Fibroblast of skin of left biceps (primary cell): Measurements from ENCODE around the gene B3GALNT2.

Experiments used
- DNase-seq, 2 experiments: peaks; one replicate each; pipeline ENCODE4 v3.0.0-alpha.2; 2013; ENCODE audit warnings: low read depth in 2 of 2

Gene B3GALNT2

DNA sequence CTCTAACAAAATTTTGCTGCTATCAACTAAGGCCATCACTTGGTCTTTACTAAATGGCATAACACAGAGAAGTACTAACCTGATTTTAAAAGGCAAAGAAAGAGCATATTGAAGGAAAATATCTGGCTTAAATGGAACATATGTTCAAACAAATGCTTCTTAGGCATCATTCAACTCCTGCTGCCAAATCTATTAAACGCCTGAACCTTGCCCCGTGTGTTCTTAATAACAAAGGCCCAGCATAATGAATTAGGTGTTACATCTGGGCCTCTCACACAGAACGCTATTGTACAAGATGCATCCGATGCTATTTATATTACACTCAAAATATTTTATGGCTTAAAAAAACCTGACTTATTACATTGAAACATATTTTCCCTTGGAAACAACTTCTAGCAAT, 48.4 kb downstream of the B3GALNT2 start:
- no peak for DNase-seq

DNA sequence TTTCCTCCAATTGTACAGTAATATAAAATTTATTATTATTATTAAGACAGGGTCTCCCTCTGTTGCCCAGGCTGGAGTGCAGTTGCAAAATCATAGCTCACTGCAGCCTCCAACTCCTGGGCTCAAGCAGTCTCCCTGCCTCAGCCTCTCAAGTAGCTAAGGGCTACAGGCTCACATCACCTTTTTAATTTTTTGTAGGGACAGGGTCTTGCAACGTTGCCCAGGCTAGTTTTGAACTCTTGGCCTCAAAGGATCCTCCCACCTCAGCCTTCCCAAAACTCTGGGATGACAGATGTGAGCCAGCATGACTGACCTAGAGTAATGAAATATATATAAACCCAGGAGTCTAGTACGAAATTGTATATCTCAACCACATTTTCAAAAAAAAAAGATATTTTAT, 49.2 kb downstream of the B3GALNT2 start:
- DNase-seq, result no peak

DNA sequence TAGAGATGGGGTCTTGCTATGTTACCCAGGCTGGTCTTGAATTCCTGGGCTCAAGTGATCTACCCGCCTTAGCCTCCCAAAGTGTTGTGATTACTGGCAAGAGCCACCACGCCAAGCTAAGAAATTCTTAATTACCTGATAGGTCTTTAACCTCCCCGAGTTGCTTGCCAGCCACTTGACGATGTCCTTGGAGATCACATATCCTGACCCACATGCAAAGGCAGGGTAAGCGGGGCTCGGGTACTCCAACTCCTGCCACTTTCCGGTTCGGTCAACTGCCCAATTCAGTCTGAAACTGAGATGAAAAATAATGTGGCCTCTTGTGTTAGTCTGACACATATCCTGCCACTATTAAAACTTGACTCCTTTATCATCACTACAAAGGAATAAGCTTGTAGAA, 50.2 kb downstream of the B3GALNT2 start:
- DNase-seq, result no peak

DNA sequence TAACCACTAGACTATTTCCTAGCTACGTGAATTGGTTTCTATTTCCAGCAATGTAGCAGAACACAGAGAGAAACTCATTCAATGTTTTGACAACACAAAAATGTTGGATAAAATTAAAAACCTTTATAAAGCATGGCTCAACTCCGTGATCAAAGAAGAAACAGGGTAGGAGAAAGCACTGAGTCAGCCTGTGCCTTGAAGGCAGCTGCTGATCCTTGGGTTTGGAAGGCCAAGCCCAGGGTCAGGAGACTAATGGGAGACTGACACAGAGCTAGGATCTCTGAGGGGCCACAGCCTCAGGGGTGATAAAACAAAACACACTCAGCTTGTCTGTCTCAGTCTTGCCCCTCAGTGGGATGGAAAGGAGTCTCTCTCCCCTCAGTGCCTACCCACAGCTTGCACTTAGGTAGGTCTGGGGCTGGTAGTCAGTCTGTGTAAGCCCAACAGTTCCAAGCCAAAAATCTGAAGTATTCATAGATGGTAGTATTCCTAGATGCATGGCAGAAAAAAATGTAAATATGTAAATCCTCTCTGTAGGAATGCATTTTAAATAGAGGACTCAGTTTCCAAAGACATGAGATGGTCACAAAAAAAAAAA, 53.3 kb downstream of the B3GALNT2 start:
- DNase-seq, result no peak

DNA sequence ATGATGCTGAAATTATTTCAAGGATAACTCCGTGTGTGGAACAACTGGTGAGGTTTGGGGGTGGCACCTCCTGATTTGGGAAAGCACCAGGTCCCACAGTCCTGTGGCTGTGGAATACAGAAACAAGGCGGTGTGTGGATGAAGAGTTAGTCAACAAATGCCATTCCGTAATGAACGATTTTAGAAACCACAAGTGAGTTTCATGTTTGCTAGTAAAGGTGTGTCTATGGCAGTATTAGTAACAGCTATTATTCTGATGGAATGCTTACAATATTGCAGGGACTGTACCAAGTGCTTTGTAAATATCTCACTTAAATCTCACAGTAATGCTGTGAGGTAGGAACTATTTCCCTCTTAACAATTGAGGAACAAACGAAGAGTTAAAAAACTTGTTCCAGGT, 53.8 kb downstream of the B3GALNT2 start:
- DNase-seq, result no peak

DNA sequence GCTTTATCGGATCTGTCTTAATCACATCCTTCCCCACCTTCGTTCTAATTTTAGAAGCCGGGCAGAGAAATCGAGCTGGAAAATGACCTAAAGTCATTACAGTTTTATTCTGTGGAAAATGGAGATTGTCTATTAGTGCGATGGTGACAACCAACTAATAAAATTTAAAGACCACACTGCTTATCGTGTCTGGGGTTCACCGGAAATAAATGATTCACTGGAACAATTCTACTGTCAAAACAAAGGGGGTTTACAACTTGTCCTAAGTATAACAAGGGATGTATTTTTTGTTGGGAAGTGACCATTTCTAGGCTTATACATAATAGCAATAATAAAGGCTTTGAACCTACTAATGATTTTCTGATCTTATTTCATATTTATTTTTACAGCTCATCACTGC, 55.6 kb downstream of the B3GALNT2 start:
- DNase-seq, result no peak

DNA sequence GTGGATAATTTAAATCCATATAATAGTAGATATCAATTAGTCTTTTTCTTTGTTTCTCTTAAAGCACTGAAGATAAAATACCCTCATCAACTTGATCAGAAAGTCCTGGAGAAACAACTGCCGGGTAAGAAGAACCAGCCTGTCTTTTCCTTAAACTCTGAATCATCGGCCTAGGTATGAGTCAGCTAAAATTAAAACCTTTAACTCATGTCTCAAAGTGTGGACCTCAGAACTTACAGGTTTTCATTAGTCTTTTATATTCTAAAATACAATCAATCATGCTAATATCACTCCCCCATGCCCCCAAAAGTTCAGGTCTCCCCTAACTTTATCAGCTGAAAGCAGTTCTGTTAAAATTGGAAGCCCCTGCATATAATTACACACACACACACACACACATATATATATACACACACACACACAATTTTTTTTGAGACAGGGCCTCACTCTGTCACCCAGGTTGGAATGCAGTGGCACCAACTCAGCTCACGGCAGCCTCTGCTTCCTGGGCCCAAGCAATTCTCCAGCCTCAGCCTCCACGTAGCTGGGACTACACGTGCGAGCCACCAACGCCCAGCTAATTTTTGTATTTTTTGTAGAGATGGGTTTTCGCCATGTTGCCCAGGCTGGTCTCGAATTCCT, 61.3 kb downstream of the B3GALNT2 start:
- peak; percentile 28 to 36 for DNase-seq

DNA sequence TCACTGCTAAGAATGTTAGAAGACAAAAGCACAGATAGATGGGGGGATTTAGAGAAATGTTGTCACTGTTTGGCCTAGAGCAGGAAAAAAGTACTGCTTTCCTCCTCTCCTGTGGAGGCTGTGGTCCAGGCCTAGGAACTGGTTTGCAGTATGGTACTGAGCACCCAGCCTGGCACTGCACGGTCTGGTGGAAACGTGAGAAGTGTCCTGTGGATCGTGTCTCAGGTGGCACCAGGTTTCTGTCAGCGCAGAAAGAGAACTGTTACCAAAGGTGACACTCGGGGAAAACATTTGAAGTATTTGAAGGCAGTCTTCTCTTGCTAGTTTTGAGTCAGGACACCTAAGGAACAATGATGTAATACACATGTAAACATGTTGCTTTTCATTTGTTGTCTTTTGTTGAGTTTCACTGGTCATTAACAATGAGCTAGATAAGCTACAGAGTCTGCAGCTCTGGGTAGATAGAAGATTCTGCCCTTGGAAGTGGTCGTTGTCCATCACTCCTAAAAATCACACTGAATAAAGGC, 63.0 kb downstream of the B3GALNT2 start:
- no peak for DNase-seq

DNA sequence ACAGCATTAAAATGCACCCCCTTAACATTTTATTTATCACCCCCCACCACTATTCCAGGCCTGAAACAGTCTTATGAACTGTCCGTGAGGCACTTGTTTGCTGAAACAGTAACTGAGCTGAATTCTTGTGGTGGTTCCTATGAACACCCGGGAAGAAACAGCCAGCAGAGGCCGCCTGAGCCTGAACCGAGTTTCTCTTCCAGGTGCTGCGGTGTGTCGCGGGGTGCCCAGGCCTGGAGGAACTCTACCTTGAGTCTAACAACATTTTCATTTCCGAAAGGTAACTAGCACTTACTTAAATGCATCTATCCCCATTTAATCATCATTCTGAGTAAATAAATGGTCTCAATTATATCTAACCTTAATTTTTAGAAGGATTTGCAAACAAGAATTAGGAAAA, 70.3 kb downstream of the B3GALNT2 start:
- DNase-seq, result no peak

DNA sequence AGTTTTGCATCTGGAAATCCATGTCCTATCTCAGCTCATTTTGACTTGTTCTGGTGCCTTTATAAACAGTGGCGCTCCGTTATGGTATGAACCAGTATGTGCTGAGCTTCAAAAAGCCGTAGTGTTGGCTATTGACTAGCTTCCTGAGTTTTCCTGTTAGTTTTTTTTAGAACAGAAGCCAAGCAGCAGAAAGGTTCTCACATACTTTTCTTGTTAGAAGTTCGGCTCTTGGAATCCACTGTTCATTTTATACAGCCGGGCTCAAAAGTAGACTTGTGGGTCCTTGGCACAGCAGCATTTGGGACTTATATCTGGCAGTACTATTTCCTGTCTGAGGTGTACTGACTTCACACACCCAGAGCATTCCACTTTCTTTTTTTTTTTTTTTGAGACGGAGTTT, 73.3 kb downstream of the B3GALNT2 start:
- DNase-seq, result no peak

DNA sequence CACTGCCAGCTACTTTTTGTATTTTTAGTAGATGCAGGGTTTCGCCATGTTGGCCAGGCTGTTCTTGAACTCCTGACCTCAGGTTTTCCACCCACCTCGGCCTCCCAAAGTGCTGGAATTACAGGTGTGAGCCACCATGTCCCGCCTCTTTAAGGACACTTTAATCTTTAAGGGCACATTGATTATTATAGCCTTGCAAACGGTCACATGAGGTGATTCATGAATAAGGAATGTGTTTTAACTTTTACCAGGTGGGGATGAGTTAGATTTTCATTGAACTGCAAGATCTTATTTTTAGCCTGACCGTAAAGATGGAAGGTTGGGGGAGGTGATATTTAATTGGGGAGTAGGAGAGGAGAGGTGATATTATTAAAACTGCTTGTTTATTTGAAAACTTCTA, 75.1 kb downstream of the B3GALNT2 start:
- no peak for DNase-seq

DNA sequence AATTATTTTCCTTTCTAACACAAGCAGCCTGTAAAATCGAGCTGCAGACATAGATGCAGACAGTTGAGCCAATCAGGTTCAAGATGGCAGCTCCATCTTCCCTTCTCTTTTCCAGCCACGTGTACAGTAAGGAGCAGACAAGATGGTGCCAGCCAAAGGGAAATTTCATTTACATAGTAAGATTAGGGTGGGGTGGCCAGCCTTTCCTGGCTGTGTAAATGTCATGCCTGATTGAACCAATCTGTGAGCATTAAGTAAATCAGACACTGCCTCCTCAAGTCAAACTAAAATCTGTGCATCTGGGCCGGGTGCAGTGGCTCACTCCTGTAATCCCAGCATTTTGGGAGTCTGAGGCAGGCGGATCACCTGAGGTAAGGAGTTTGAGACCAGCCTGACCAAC, 76.8 kb downstream of the B3GALNT2 start:
- DNase-seq, result no peak

DNA sequence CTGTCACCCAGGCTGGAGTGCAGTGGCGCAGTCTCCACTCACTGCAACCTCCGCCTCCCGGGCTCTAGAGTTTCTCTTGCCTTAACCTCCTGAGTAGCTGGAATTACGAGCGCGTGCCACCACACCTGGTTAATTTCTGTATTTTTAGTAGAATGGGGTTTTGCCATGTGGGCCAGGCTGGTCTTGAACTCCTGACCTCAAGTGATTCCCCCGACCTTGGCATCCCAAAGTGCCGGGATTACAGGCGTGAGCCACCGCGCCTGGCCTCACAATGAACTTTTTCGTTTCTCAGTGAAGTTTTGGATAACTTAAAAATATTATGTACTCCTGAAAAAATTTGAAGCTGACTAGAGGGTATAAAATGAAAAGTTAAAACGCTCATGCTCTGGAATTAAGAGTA, 77.6 kb downstream of the B3GALNT2 start:
- no peak for DNase-seq

DNA sequence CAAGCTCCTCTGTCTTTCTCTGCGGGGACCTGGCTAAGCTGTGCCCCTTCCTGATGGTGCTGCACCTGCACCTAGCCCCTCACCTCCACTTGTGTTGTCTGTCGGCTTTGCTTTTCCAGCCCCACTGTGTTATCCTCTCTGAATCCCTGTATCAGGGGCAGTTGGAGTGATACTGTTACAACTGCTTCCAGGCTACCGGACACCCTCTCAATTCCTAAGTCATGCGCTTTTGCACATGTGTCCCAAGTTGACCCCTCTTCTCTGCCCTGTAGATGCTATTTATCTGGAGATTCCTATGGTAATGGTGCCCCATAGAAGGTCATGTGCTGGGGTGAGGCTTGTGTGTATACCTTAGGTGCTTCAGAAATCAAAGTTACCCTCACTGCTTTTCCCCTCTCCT, 78.1 kb downstream of the B3GALNT2 start:
- DNase-seq, result no peak

DNA sequence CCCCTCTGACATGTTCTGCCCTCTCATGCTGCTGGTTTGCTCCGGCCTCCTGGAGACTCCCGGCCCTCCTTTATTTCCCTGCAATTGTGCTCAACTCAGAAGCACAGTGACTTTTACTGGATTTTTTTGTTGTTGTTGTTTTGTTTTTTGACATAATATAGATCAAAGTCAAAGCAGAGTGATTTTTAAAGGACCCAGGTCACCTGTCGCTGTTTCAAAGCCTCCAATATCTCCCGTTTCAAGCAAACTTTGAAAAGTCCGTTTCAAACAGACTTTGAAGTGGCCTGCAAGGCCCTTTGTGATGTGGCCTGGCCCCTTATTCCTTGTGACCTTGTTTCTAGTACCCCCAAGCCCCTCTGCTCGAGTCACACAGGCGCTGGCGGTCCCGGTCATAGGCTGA, 78.9 kb downstream of the B3GALNT2 start:
- DNase-seq, result no peak

DNA sequence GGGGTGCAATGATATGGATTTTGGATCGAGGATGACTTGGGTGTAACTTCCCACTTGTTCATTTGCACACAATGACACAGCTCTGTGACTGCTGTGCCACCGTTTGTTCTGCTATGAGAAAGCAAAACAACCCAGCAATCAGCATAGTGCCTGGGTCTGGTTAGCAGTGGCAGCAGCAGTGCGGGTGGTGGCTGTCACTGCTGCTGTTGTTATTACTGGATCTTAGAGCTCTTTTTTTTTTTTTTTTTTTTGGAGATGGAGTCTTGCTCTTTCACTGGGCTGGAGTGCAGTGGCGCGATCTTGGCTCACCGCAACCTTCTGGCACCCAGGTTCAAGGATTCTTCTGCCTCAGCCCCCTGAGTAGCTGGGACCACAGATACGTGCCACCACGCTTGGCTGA, 80.2 kb downstream of the B3GALNT2 start:
- DNase-seq, result no peak

DNA sequence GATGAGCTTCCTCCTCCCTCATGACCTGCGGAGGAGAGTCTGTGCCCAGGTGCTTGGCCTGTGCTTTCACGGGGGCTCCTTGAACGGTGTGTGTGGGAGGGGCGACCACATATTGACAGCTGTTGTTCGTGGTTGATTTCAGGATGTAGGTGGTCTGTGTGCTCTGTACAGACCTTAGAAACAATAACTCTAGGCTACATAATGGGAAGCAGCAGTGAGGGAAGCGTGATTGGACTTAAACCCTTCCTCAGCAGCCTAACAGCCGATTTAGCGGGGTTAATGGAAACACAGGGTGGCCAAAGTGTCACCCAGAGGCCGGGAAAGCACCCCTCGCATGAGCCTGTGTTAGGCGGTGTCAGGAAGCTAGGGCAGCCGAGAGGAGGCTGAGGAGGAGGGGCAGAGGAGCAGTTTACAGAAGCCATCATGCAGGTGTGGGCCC, 81.0 kb downstream of the B3GALNT2 start:
- no peak for DNase-seq

DNA sequence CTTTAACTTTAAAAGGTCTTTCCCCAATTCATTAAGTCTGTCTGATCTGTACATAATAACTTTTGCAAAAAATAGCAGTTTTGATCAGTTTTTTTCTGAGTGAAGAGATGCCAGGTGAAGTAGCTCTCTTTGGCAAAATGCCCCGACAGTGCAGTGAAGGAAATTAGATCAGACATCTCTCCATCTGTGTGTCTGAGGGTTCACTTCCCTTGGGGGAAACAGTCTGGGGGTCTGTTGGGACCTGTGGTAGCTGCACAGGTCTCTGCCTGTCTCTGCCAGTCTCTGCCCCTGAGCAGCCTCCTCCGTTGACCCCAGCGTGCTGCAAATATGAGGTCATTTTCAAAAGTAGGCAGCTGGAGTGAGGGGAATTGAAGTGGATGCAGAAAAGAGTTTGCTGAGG, 82.5 kb downstream of the B3GALNT2 start:
- no peak for DNase-seq

DNA sequence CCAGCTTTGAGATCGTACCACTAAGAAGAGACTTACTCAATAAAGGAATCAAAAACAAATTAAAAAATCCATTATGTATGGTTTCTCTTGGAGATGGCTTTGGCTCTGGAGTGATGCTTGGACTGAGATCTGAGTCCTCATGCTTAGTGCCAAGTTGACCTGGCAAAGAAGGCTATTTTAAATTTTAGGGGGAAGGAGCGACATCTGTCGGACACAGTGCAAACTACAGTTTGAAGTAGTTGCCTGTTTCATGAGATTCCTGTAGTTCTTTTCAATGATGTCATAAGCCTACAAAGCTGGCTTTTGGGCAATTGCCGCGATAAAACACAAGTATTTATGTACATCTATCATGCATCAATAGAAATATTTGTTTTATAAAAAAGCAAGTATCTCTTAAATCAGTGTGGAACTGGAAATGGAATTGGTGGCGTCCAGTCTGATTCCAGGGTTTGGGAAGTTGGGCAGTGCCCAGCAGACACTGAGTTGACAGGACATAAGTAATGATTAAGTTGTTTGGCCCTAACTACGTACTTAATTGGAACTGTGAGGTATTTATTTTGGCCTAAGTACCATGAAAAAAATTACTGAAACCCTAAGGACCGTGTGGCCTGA, 87.1 kb downstream of the B3GALNT2 start:
- DNase-seq, result no peak

DNA sequence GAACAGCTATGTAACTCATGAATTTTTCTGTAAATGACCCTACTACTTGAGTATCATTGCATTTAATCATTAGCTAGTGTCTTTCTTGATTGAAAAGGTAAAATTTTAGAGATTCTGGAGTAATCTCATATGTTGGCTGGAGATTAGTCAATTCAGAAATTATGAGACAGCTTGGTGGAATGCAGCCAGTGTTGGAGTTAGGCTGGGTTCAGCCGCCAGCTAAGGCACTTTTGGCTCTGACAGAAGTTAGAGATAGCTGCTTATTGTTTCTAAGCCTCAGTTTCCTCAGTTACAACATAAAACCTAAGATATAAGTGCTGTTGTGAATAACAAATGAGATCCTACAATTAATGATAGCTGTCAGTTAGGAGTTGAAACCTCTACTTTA, 87.6 kb downstream of the B3GALNT2 start:
- DNase-seq, result no peak

DNA sequence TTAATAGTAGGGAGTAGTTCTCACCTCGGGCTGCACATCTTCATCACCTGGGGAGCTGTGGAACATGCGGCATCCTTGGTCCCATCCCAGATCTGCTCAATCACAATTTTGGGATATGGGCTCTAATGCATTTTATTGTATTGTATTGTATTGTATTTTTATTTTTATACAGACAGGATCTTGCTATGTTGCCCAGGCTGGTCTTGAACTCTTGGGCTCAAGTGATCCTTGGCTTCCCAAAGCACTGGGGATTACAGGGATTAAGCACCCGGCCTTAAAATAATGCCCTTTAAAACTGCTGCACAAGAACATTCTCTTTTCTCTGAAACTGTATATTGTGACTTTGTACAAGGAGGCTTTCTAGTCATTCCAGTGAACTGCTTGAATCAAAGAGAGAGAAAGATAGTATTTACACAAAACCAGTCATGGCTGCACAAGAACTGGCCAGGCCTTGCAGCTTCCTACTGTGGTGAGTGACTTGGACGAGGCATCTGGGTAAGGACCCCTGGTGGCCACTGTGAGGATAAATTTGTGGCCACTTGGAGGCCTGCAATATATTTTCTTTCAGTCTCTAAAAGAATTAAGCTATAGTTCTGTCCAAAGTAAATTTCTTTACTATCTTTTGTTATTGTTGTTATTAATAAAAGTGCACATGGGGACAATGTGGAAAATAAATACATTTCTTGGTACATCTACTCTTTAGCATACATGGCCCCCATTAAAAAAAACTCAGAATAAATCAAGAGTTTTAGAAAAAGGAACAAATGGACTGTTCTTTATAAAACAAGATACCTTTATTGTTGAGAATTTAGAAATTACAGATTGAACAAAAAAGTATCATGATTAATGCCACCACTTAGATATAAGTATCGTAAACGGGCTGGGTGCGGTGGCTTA, 89.0 kb downstream of the B3GALNT2 start:
- peak in 1 of 2 experiments; percentile 50 for DNase-seq
